ENCODE data around the gene IL15. TPM values are rescaled to one million over a fixed set of nuclear protein-coding genes. Genes with fewer than 3 reads are reported as not detected.
"Not testable (repeated sequence)": the region's sequence is repeated elsewhere in the genome, so short reads cannot be mapped to it uniquely, and the experiment has no call there.

Gene IL15
- total and polyA plus RNA-seq, 3 donors from 2014 or later, result 1.5 to 2.7 (median 1.7) TPM

GRCh38 chr4:141676087-141676670, 39.8 kb downstream of the IL15 start:
- WGBS, 2 donors, result 58 to 60% methylated on average over 3 of the region's 3 CpGs

GRCh38 chr4:141680060-141680459, 43.7 kb downstream of the IL15 start:
- intact Hi-C loops (cut with DNase I; ENCODE audit: low total_unique reads), result no loop called here
- no peak overlapping the region for H3K4me3 ChIP-seq
- WGBS, 2 donors, result 61 to 69% methylated on average over 4 of the region's 4 CpGs

More at GRCh38 chr4:141676087-141676670, 39.8 kb downstream of the IL15 start:
- H3K36me3 ChIP-seq (ENCODE audit: low read depth, missing control alignments), result no peaks in the 10 kb centered on the region
- no peaks in the 10 kb centered on the region for H3K9me3 ChIP-seq
- no peak overlapping the region for H3K4me3 ChIP-seq
- H3K27ac ChIP-seq, result no peak overlapping the region
- DNase-seq, result no peak
- intact Hi-C loops (cut with DNase I; ENCODE audit: low total_unique reads), result no loop called here
- H3K27me3 ChIP-seq, result no peaks in the 10 kb centered on the region
- no peaks in the 10 kb centered on the region for H3K4me1 ChIP-seq
- no peak for TF ChIP-seq CTCF (IDR thresholded peaks at IDR 0.05)
- no peak for TF ChIP-seq POLR2A (IDR thresholded peaks at IDR 0.05)

GRCh38 chr4:141684785-141685184, 48.4 kb downstream of the IL15 start:
- Histone ChIP-seq H3K36me3 (ENCODE audit: low read depth, missing control alignments) (no peaks in the 10 kb centered on the region), H3K9me3 (no peaks in the 10 kb centered on the region), H3K27me3 (no peaks in the 10 kb centered on the region), H3K4me1 (no peaks in the 10 kb centered on the region), H3K4me3 (no peak overlapping the region), H3K27ac (no peak overlapping the region)
- intact Hi-C loops (cut with DNase I; ENCODE audit: low total_unique reads), result no loop called here
- no peak for DNase-seq
- no peak for TF ChIP-seq CTCF (IDR thresholded peaks at IDR 0.05)
- TF ChIP-seq POLR2A (IDR thresholded peaks at IDR 0.05), result no peak
- 92 to 93% methylated on average over 3 of the region's 3 CpGs for WGBS, 2 donors

More at GRCh38 chr4:141680060-141680459, 43.7 kb downstream of the IL15 start:
- no peaks in the 10 kb centered on the region for H3K4me1 ChIP-seq
- TF ChIP-seq POLR2A (IDR thresholded peaks at IDR 0.05), result no peak
- no peak for TF ChIP-seq CTCF (IDR thresholded peaks at IDR 0.05)
- H3K27me3 ChIP-seq, result no peaks in the 10 kb centered on the region
- H3K36me3 ChIP-seq (ENCODE audit: low read depth, missing control alignments), result no peaks in the 10 kb centered on the region
- no peak for DNase-seq
- H3K27ac ChIP-seq, result no peak overlapping the region
- no peaks in the 10 kb centered on the region for H3K9me3 ChIP-seq

GRCh38 chr4:141686146-141686775, 49.9 kb downstream of the IL15 start:
- Histone ChIP-seq H3K27ac (no peak overlapping the region), H3K4me1 (no peaks in the 10 kb centered on the region), H3K27me3 (no peaks in the 10 kb centered on the region), H3K36me3 (ENCODE audit: low read depth, missing control alignments) (no peaks in the 10 kb centered on the region), H3K4me3 (no peak overlapping the region), H3K9me3 (no peaks in the 10 kb centered on the region)
- no peak for DNase-seq
- 79 to 80% methylated on average over 8 of the region's 8 CpGs for WGBS, 2 donors
- intact Hi-C loops (cut with DNase I; ENCODE audit: low total_unique reads), result no loop called here
- no peak for TF ChIP-seq POLR2A (IDR thresholded peaks at IDR 0.05)

- H3K27me3 ChIP-seq, result no peaks in the 10 kb centered on the region
- no peak overlapping the region for H3K27ac ChIP-seq
- no peak overlapping the region for H3K4me3 ChIP-seq
- H3K9me3 ChIP-seq, result no peaks in the 10 kb centered on the region
- no peaks in the 10 kb centered on the region for H3K36me3 ChIP-seq (ENCODE audit: low read depth, missing control alignments)
- no peak for DNase-seq
- H3K4me1 ChIP-seq, result no peaks in the 10 kb centered on the region
- intact Hi-C loops (cut with DNase I; ENCODE audit: low total_unique reads), result no loop called here
- TF ChIP-seq CTCF (IDR thresholded peaks at IDR 0.05) (no peak), POLR2A (IDR thresholded peaks at IDR 0.05) (no peak)
Measured at GRCh38 chr4:141686879-141687278, 50.5 kb downstream of the IL15 start.

- 67 to 90% methylated on average over 12 to 28 of the region's 29 CpGs for WGBS, 2 donors
- H3K27me3 ChIP-seq; DNase-seq; H3K36me3 ChIP-seq (ENCODE audit: low read depth, missing control alignments); H3K4me3 ChIP-seq; H3K4me1 ChIP-seq; H3K27ac ChIP-seq; H3K9me3 ChIP-seq; intact Hi-C loops (cut with DNase I; ENCODE audit: low total_unique reads): not testable (repeated sequence)
Measured at GRCh38 chr4:141689726-141690296, 53.4 kb downstream of the IL15 start.

GRCh38 chr4:141691247-141691646, 54.9 kb downstream of the IL15 start:
- H3K27ac ChIP-seq; H3K36me3 ChIP-seq (ENCODE audit: low read depth, missing control alignments); DNase-seq; H3K4me3 ChIP-seq; H3K4me1 ChIP-seq; H3K27me3 ChIP-seq; H3K9me3 ChIP-seq; intact Hi-C loops (cut with DNase I; ENCODE audit: low total_unique reads): not testable (repeated sequence)
- 79 to 92% methylated on average over 1 of the region's 1 CpG for WGBS, 2 donors

All from testis (tissue), 3 donors.